ENCODE data around the gene IPO4. TPM values are rescaled to one million over a fixed set of nuclear protein-coding genes. Genes with fewer than 3 reads are reported as not detected.

IPO4 gene
- total RNA-seq, 1 donor from 2014 or later = 80.3 TPM

- ChIA-PET POLR2A (interaction anchor here (0.7 to 1.9 kb wide), 4 partner anchors 13 to 141 kb away, joined by 5 to 7 read pairs (median 6); partner anchors contain the start of genes DCAF11, IRF9 and NRL), CTCF (interaction anchor here (2.0 kb wide), 1 partner anchor 15 kb away, joined by 5 read pairs; the partner anchor contains the start of gene NRL)
- Mint-ChIP-seq H3K27me3 (no peaks in the 10 kb centered on the region), H3K9me3 (no peaks in the 10 kb centered on the region), H3K4me3 (no peak overlapping the region), H3K36me3 (ENCODE audit: low read depth) (peaks cover 3% of the 10 kb centered on the region), H3K27ac (no peak overlapping the region), H3K4me1 (peaks cover 32% of the 10 kb centered on the region)
- ATAC-seq (ENCODE audit: low read depth) (no peak), DNase-seq (no peak)
- intact Hi-C loops (cut with micrococcal nuclease) = no loop called here
- TF ChIP-seq, protein P1, sequence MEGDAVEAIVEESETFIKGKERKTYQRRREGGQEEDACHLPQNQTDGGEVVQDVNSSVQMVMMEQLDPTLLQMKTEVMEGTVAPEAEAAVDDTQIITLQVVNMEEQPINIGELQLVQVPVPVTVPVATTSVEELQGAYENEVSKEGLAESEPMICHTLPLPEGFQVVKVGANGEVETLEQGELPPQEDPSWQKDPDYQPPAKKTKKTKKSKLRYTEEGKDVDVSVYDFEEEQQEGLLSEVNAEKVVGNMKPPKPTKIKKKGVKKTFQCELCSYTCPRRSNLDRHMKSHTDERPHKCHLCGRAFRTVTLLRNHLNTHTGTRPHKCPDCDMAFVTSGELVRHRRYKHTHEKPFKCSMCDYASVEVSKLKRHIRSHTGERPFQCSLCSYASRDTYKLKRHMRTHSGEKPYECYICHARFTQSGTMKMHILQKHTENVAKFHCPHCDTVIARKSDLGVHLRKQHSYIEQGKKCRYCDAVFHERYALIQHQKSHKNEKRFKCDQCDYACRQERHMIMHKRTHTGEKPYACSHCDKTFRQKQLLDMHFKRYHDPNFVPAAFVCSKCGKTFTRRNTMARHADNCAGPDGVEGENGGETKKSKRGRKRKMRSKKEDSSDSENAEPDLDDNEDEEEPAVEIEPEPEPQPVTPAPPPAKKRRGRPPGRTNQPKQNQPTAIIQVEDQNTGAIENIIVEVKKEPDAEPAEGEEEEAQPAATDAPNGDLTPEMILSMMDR (IDR thresholded peaks at IDR 0.05) = no peak
Measured at GRCh38 chr14:24130717-24131548, 57.7 kb downstream of the IPO4 start.

DNA sequence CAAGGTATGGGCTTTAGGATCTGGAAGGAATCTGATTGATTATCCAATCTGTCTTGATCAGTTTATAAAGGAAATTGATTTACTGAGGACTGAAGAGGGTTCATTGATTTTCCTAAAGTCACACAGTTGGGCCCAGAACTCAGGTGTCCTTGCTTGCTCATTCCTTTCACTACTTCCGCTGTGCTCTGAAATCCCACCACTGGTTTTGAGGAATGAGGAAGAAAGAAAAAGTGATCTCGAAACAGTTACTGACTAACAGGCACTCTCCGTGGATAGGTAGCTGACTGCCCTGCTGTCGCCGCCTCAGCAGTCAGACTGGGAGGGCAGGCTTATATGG lies 58.3 kb downstream of the IPO4 start, which contains the start of gene FITM1:
TSS of gene FITM1 (plus strand) at position 280 of the 337 bp plus-strand sequence. CDS start 905 bp downstream, outside the sequence.
- CTCF ChIA-PET = no interaction called here
- Mint-ChIP-seq H3K4me1 (peaks cover 30% of the 10 kb centered on the region), H3K4me3 (no peak within 1 kb of the TSS), H3K27me3 (no peaks in the 10 kb centered on the region), H3K27ac (no peak within 1 kb of the TSS), H3K36me3 (ENCODE audit: low read depth) (peaks cover 3% of the 10 kb centered on the region), H3K9me3 (no peaks in the 10 kb centered on the region)
- POLR2A ChIA-PET = interaction anchor here (0.6 kb wide), 1 partner anchor 78 kb away, joined by 3 read pairs; the partner anchor contains the start of gene CARMIL3
- DNase-seq = no peak
- no peak for ATAC-seq (ENCODE audit: low read depth)
- TF ChIP-seq, protein P1 (IDR thresholded peaks at IDR 0.05) = no peak
- intact Hi-C loops (cut with micrococcal nuclease) = no loop called here

Other genes with a start within 250 kb of the IPO4 start
- 15.8 and 16.1 TPM in 2 replicates for gene DHRS4, start 235.0 kb downstream of the IPO4 start, total RNA-seq
- gene DHRS4L2, start 199.9 kb downstream of the IPO4 start, total RNA-seq = 12.7 and 17.9 TPM in 2 replicates
- 3.5 and 3.9 TPM in 2 replicates for gene CARMIL3, start 136.8 kb downstream of the IPO4 start, total RNA-seq
- 0.09 TPM in 1 of 2 replicates, not detected in the other for gene CPNE6, start 117.3 kb downstream of the IPO4 start, total RNA-seq
- 82.1 and 102 TPM in 2 replicates for gene PCK2, start 94.5 kb downstream of the IPO4 start, total RNA-seq
- 84.3 and 86.5 TPM in 2 replicates for gene DCAF11, start 74.0 kb downstream of the IPO4 start, total RNA-seq
- 5.4 and 5.5 TPM in 2 replicates for gene NRL, start 73.9 kb downstream of the IPO4 start, total RNA-seq
- 2.3 and 2.4 TPM in 2 replicates for gene FITM1, start 58.2 kb downstream of the IPO4 start, total RNA-seq
- 406 and 449 TPM in 2 replicates for gene PSME1, start 52.6 kb downstream of the IPO4 start, total RNA-seq
- gene EMC9, start 47.2 kb downstream of the IPO4 start, total RNA-seq = 22.5 and 22.6 TPM in 2 replicates
- gene PSME2, start 42.2 kb downstream of the IPO4 start, total RNA-seq = 285 and 312 TPM in 2 replicates
- 87.4 and 99.8 TPM in 2 replicates for gene RNF31, start 41.3 kb downstream of the IPO4 start, total RNA-seq
- 221 and 229 TPM in 2 replicates for gene IRF9, start 27.6 kb downstream of the IPO4 start, total RNA-seq
- 27.0 and 35.3 TPM in 2 replicates for gene REC8, start 16.7 kb downstream of the IPO4 start, total RNA-seq
- 24.5 and 26.3 TPM in 2 replicates for gene TM9SF1, start 6.6 kb upstream of the IPO4 start, total RNA-seq
- 0.66 and 0.98 TPM in 2 replicates for gene TSSK4, start 16.9 kb upstream of the IPO4 start, total RNA-seq
- 88.5 and 117 TPM in 2 replicates for gene CHMP4A, start 24.7 kb upstream of the IPO4 start, total RNA-seq
- 12.7 and 16.3 TPM in 2 replicates for gene MDP1, start 27.2 kb upstream of the IPO4 start, total RNA-seq
- 129 and 149 TPM in 2 replicates for gene NEDD8, start 43.6 kb upstream of the IPO4 start, total RNA-seq
- 43.8 and 50.2 TPM in 2 replicates for gene GMPR2, start 44.1 kb upstream of the IPO4 start, total RNA-seq
- 197 and 205 TPM in 2 replicates for gene TINF2, start 53.8 kb upstream of the IPO4 start, total RNA-seq
- 6.4 and 6.5 TPM in 2 replicates for gene TGM1, start 74.4 kb upstream of the IPO4 start, total RNA-seq
- gene RABGGTA, start 82.8 kb upstream of the IPO4 start, total RNA-seq = 53.6 and 70.5 TPM in 2 replicates
- 32.5 and 33.9 TPM in 2 replicates for gene DHRS1, start 111.0 kb upstream of the IPO4 start, total RNA-seq
- gene NOP9, start 111.0 kb upstream of the IPO4 start, total RNA-seq = 30.5 and 36.4 TPM in 2 replicates
- gene CIDEB, start 119.2 kb upstream of the IPO4 start, total RNA-seq = 9.2 and 9.4 TPM in 2 replicates
- 7.7 and 9.1 TPM in 2 replicates for gene LTB4R2, start 121.3 kb upstream of the IPO4 start, total RNA-seq
- gene LTB4R, start 122.7 kb upstream of the IPO4 start, total RNA-seq = 8.2 and 8.6 TPM in 2 replicates
- gene ADCY4, start 146.3 kb upstream of the IPO4 start, total RNA-seq = 2.3 and 2.4 TPM in 2 replicates
- 38.9 and 39.2 TPM in 2 replicates for gene RIPK3, start 151.2 kb upstream of the IPO4 start, total RNA-seq
- gene NFATC4, start 179.4 kb upstream of the IPO4 start, total RNA-seq = 9.4 and 11.2 TPM in 2 replicates
- gene NYNRIN, start 210.2 kb upstream of the IPO4 start, total RNA-seq = 0.02 and 0.04 TPM in 2 replicates
- gene CBLN3, start 240.9 kb upstream of the IPO4 start, total RNA-seq = 56.0 and 61.1 TPM in 2 replicates
- gene KHNYN, start 241.1 kb upstream of the IPO4 start, total RNA-seq = 121 and 130 TPM in 2 replicates

Data from activated B cell treated with CpG ODN at 0.5 μM for 24 hours (primary cell).